ENCODE data around the gene CCNT1. TPM values are rescaled to one million over a fixed set of nuclear protein-coding genes. Genes with fewer than 3 reads are reported as not detected.

CCNT1 gene
- total RNA-seq, 2 donors from 2014 or later = 20.3 to 53.7 TPM

DNA sequence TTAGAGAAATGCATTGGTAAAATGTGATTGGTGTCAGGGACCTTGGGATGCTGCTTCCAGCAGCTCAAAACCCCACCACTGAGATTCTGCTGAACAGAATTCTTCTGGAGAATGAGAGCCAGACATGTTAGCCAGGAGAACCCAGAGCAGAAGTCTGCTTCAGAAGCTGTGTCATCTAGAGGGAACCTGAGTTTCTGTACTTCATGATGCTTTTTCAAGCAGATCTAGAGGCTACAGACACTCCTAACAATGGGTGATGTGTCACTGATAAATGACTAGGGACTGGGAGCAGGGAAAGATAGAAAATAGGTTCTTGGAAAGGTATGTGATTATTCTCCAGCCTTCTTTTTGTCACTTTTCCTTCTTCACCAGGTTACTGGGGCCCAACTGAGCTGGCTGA lies 76.1 kb downstream of the CCNT1 start:
- Histone ChIP-seq H3K36me3 (no peaks in the 10 kb centered on the region), H3K27me3 (replicated peaks; ENCODE audit: insufficient read depth) (no peaks in the 10 kb centered on the region), H3K4me3 (no peak overlapping the region), H3K27ac (no peak overlapping the region), H3K4me1 (ENCODE audit: control insufficient read depth in 1 of 2, low read depth in 2 of 2) (no peaks in the 10 kb centered on the region), H3K9me3 (no peaks in the 10 kb centered on the region)
- no peak for DNase-seq (ENCODE audit: low spot score)
- TF ChIP-seq, protein P1, sequence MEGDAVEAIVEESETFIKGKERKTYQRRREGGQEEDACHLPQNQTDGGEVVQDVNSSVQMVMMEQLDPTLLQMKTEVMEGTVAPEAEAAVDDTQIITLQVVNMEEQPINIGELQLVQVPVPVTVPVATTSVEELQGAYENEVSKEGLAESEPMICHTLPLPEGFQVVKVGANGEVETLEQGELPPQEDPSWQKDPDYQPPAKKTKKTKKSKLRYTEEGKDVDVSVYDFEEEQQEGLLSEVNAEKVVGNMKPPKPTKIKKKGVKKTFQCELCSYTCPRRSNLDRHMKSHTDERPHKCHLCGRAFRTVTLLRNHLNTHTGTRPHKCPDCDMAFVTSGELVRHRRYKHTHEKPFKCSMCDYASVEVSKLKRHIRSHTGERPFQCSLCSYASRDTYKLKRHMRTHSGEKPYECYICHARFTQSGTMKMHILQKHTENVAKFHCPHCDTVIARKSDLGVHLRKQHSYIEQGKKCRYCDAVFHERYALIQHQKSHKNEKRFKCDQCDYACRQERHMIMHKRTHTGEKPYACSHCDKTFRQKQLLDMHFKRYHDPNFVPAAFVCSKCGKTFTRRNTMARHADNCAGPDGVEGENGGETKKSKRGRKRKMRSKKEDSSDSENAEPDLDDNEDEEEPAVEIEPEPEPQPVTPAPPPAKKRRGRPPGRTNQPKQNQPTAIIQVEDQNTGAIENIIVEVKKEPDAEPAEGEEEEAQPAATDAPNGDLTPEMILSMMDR (IDR thresholded peaks at IDR 0.05) = no peak
- no peak for ATAC-seq (ENCODE audit: insufficient number of reproducible peaks, low FRiP score, low read depth)

Other genes starting within 250 kb of the CCNT1 start
- under 1 TPM in 1 of 2 donors, not detected in 1; 0.78 TPM for gene ANP32D, start 244.1 kb downstream of the CCNT1 start, total RNA-seq
- not detected for gene C12orf54, start 234.2 kb downstream of the CCNT1 start, total RNA-seq
- not detected for gene OR8S1, start 191.1 kb downstream of the CCNT1 start, total RNA-seq
- gene LALBA, start 146.7 kb downstream of the CCNT1 start, total RNA-seq = not detected
- gene KANSL2, start 34.5 kb downstream of the CCNT1 start, total RNA-seq = 10 to 100 TPM; 31.3 to 36.0 TPM
- 100 to 1,000 TPM; 102 to 109 TPM for gene ADCY6, start 72.4 kb upstream of the CCNT1 start, total RNA-seq
- 10 to 100 TPM; 17.8 to 30.5 TPM for gene CACNB3, start 101.8 kb upstream of the CCNT1 start, total RNA-seq
- 10 to 100 TPM; 53.7 to 92.6 TPM for gene DDX23, start 135.5 kb upstream of the CCNT1 start, total RNA-seq
- gene RND1, start 149.2 kb upstream of the CCNT1 start, total RNA-seq = 1 to 10 TPM; 1.8 to 2.6 TPM
- gene FKBP11, start 208.8 kb upstream of the CCNT1 start, total RNA-seq = 10 to 100 TPM; 19.0 to 22.2 TPM
- 10 to 100 TPM; 63.4 to 65.8 TPM for gene ARF3, start 240.8 kb upstream of the CCNT1 start, total RNA-seq

Data from thoracic aorta (tissue), 2 donors.